BJ (cell line): Measurements from ENCODE around the gene ARMS2. TPM values are rescaled to one million over a fixed set of nuclear protein-coding genes. Genes with fewer than 3 reads are reported as not detected.

ENCODE experiments used
- CTCF ChIA-PET: fragments of 350-600 bp; formaldehyde crosslinking; extraction: SDS; loops from one replicate; lab custom pipeline; 2021; ENCODE audit warnings: antibody characterized with exemption, inconsistent platforms; lab: Yijun Ruan, JAX
- POLR2A ChIA-PET: fragments of 300-600 bp; sonication (Branson Sonifier 250); formaldehyde crosslinking; extraction: SDS; loops from one replicate; lab custom pipeline; 2021; ENCODE audit warnings: antibody characterized with exemption; lab: Charles Lee
- DNase-seq: peaks from one replicate; pipeline ENCODE4 v3.0.0-alpha.2; 2011; ENCODE audit warnings: low read depth
- H3K27me3 ChIP-seq: 2 replicates; pipeline ENCODE4 v1.6.0; 2011; ENCODE audit warnings: low read length; ENCODE audit not compliant: control insufficient read depth, insufficient read depth
- H3K36me3 ChIP-seq: 2 replicates; pipeline ENCODE4 v1.5.1; 2011; ENCODE audit warnings: low read length; ENCODE audit not compliant: control insufficient read depth, insufficient read depth
- H3K4me3 ChIP-seq: 2 replicates; pipeline ENCODE4 v1.5.1; 2011; ENCODE audit warnings: low read depth, mild to moderate bottlenecking, control low read depth, low read length
- polyA plus RNA-seq: library from polyadenylated mRNA; depleted of rRNA; stranded (reverse); fragments of >200 nt; gene quantifications from 2 replicates; pipeline ENCODE4 v1.2.3, GENCODE V29; 2011
- TF ChIP-seq, protein P1 (sequence below): IDR thresholded peaks from 2 replicates; pipeline ENCODE4 v1.5.1; 2011; ENCODE audit warnings: low read depth, mild to moderate bottlenecking, control low read depth, inconsistent platforms, low read length, moderate library complexity; ENCODE audit not compliant: insufficient read depth

The ARMS2 gene
- polyA plus RNA-seq, 1 experiment, result not detected

DNA sequence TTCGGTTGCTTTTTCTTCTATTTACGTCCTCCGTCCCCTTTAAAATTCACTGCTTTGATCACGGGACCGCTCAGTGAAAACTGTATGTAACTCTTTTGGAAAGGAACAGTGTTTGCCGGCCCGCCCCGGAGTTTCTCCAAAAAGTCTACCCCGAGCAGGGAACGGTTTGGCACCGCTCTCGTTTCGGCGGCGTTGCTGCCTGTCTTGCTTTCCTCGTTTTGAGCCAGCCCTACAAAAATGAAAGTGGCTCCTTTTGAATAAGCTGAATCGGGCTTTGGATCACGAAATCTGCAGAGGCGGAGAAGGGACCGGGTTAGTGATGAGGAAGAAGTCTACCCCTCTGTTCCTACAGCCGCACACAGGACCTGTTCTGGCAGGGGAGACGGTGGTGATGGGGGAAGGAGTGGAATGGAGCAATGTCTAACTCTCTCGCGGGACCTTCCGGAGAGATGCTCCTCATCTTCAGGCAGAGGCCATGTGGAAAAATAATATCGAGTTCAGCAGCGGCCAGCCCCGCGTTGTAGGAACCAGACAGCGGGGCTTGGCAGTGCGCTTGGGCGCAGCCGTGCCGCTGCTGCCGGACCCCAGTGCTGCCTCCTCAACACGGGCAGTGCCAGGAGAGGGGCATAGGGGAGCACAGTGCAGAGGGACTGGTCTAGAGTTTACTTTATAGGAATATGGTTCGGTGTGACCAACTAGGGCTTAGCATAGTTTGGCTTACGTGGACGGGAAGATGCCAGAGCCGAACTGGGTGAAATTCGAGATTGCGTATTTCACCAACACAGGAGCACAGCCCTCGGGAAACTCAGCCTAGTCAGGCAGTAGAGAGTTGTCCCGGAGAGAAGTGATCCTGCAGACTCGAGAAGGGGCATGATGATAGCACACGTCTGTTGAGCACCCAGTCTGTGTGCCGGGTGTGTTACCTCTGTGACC lies 8.3 kb downstream of the ARMS2 start:
- Histone ChIP-seq H3K36me3 (no peaks in the 10 kb centered on the region), H3K4me3 (peak overlapping the region; percentile 61), H3K27me3 (peaks cover 10% of the 10 kb centered on the region)
- TF ChIP-seq, protein P1, sequence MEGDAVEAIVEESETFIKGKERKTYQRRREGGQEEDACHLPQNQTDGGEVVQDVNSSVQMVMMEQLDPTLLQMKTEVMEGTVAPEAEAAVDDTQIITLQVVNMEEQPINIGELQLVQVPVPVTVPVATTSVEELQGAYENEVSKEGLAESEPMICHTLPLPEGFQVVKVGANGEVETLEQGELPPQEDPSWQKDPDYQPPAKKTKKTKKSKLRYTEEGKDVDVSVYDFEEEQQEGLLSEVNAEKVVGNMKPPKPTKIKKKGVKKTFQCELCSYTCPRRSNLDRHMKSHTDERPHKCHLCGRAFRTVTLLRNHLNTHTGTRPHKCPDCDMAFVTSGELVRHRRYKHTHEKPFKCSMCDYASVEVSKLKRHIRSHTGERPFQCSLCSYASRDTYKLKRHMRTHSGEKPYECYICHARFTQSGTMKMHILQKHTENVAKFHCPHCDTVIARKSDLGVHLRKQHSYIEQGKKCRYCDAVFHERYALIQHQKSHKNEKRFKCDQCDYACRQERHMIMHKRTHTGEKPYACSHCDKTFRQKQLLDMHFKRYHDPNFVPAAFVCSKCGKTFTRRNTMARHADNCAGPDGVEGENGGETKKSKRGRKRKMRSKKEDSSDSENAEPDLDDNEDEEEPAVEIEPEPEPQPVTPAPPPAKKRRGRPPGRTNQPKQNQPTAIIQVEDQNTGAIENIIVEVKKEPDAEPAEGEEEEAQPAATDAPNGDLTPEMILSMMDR, result no peak
- CTCF ChIA-PET, result no interaction called here
- POLR2A ChIA-PET, result interaction anchor here (0.6 kb wide), 1 partner anchor 11 kb away, joined by 3 read pairs; no protein-coding TSS in a partner anchor
- DNase-seq, result no peak

DNA sequence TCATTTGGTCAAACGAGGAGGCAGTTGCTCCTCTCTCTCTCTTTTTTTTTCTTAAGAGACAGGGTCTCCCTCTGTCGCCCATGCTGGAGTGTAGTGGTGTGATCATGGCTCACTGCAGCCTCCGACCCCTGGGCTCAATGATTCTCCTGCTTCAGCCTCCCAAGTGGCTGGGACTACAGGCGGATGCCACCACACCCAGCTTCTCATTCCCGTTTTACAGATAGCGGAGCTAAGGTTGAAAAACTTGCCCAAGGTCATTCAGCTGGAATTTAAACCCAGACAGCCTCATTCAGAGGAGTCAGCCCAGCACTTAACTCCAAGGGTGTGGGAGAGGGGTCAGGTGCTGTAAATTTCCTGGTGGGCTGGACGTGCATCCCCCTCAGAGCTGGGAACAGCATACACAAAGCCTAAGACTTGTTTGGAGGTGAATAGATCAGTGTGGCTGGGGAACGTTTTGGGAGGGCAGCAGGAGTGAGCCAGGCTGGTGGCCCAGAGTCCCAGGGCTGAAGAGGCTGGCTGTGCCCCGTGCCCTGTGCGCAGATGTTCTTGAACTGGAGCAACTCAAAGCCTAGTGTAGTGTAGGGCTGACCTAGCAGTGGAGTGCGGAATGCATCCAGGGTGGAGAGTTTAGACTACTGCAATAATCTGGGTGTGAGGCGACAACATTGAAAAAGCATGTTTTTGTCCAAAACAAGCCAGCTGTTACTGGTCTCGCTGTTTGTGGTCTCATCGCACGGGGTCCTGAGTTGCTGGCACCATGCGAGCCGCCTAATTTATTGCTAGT lies 9.2 kb downstream of the ARMS2 start:
- POLR2A ChIA-PET, result interaction anchor here (0.6 kb wide), 1 partner anchor 12 kb away, joined by 3 read pairs; no protein-coding TSS in a partner anchor
- TF ChIP-seq, protein P1, result no peak
- CTCF ChIA-PET, result no interaction called here
- H3K4me3 ChIP-seq, result peak overlapping the region; percentile 61
- no peak for DNase-seq
- H3K36me3 ChIP-seq, result no peaks in the 10 kb centered on the region
- H3K27me3 ChIP-seq, result peaks cover 9% of the 10 kb centered on the region

DNA sequence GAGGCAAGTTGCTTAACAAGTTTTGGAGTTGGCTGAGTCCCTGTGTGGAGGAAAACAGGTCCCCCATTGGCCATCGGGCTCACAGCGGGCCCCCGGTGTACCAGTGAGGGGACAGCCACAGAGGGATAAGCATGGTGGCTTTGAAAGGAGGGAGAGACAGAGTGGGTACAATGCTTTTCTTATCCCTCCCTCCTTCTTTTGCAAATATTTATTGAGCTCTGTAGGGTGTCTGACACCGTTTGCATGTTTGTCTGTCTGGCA lies 9.7 kb downstream of the ARMS2 start:
- Histone ChIP-seq H3K27me3 (peaks cover 7% of the 10 kb centered on the region), H3K36me3 (no peaks in the 10 kb centered on the region), H3K4me3 (no peak overlapping the region)
- TF ChIP-seq, protein P1, result no peak
- ChIA-PET POLR2A (no interaction called here), CTCF (interaction anchor here (1.6 kb wide), 1 partner anchor 34 kb away, joined by 3 read pairs; no protein-coding TSS in a partner anchor)
- DNase-seq, result no peak

DNA sequence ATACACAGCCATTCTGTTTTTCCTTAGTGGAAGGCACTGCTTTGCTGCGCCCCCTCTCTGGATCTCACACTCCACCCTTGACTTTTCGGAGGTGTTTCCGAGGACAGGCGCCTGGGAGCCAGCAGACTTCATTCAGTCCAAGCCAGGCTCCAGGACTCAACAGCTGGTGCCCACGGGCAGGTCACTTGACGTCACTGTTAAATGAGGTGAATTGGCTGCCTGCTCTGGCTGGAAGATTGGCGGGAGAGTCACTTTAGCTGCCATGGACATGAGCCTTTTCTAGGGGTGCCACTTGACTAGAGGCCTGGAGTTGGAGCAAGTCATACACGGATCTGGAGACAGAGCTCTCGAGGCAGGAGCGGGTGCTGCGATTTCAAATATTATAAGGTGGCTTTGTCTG lies 10.1 kb downstream of the ARMS2 start:
- no peak for DNase-seq
- CTCF ChIA-PET, result interaction anchor here (1.6 kb wide), 1 partner anchor 34 kb away, joined by 3 read pairs; no protein-coding TSS in a partner anchor
- Histone ChIP-seq H3K27me3 (peaks cover 7% of the 10 kb centered on the region), H3K4me3 (no peak overlapping the region), H3K36me3 (no peaks in the 10 kb centered on the region)
- POLR2A ChIA-PET, result interaction anchor here (0.5 kb wide), 1 partner anchor 92 kb away, joined by 3 read pairs; no protein-coding TSS in a partner anchor
- TF ChIP-seq, protein P1, result no peak
